HepG2 (cell line): Measurements from ENCODE around the gene PDK2. TPM values are rescaled to one million over a fixed set of nuclear protein-coding genes. Genes with fewer than 3 reads are reported as not detected.

Source experiments
- AGO2 ChIP-seq: fragments of 200-400 bp; formaldehyde crosslinking; optimal IDR thresholded peaks from 2 replicates; pipeline ENCODE3; 2017; ENCODE audit warnings: mild to moderate bottlenecking, low read depth, low read length, moderate library complexity
- ARNTL ChIP-seq: sonication (generic); formaldehyde crosslinking; IDR thresholded peaks from 2 replicates; pipeline ENCODE4 v1.4.0; 2020; ENCODE audit warnings: mild to moderate bottlenecking, missing genetic modification reagents
- CCDC6 ChIP-seq: sonication (generic); formaldehyde crosslinking; IDR thresholded peaks from 2 replicates; pipeline ENCODE4 v1.8.1; 2022; ENCODE audit warnings: mild to moderate bottlenecking, missing genetic modification reagents, moderate library complexity
- DPF2 ChIP-seq: sonication (generic); formaldehyde crosslinking; IDR thresholded peaks from 2 replicates; pipeline ENCODE4 v1.4.0; 2020; ENCODE audit warnings: mild to moderate bottlenecking, low read depth, missing genetic modification reagents, borderline replicate concordance
- FOSL1 ChIP-seq: sonication (generic); formaldehyde crosslinking; IDR thresholded peaks from 2 replicates; pipeline ENCODE4 v1.9.0; 2021; ENCODE audit warnings: missing genetic modification reagents, borderline replicate concordance
- GZF1 ChIP-seq: sonication (generic); formaldehyde crosslinking; IDR thresholded peaks from 2 replicates; pipeline ENCODE4 v1.5.1; 2020; ENCODE audit warnings: mild to moderate bottlenecking, missing genetic modification reagents
- HDAC2 ChIP-seq: sonication (generic); formaldehyde crosslinking; IDR thresholded peaks from 2 replicates; pipeline ENCODE4 v1.4.0; 2020; ENCODE audit warnings: missing genetic modification reagents
- PPARG ChIP-seq: conservative IDR thresholded peaks from 2 replicates; pipeline ENCODE4 v1.6.1; 2016; ENCODE audit warnings: missing biosample characterization, missing genetic modification reagents
- SOX5 ChIP-seq: IDR thresholded peaks from 2 replicates; pipeline ENCODE4 v1.6.1; 2016; ENCODE audit warnings: borderline replicate concordance
- SP1 ChIP-seq, 2 experiments: fragments of 450-650 bp in 1 of 2; sonication (generic) in 1 of 2; formaldehyde crosslinking in 1 of 2; IDR thresholded peaks; 2 replicates each; pipeline versions ENCODE4 v1.4.0 to v1.6.1; 2016 to 2020; ENCODE audit warnings: missing genetic modification reagents in 1 of 2
- SSRP1 ChIP-seq: IDR thresholded peaks from 2 replicates; pipeline ENCODE4 v1.6.1; 2016; ENCODE audit warnings: control low read depth
- TEAD3 ChIP-seq: optimal IDR thresholded peaks from 2 replicates; pipeline ENCODE3; 2016; ENCODE audit warnings: borderline replicate concordance
- YEATS2 ChIP-seq: sonication (generic); formaldehyde crosslinking; IDR thresholded peaks from 2 replicates; pipeline ENCODE4 v1.4.0; 2020; ENCODE audit warnings: missing genetic modification reagents, borderline replicate concordance
- ZFP1 ChIP-seq: IDR thresholded peaks from 2 replicates; pipeline ENCODE4 v1.6.1; 2016
- ZFX ChIP-seq: sonication (generic); formaldehyde crosslinking; IDR thresholded peaks from 2 replicates; pipeline ENCODE4 v1.4.0; 2020; ENCODE audit warnings: mild to moderate bottlenecking, low read depth, missing genetic modification reagents, moderate library complexity
- ZNF318 ChIP-seq: sonication (generic); formaldehyde crosslinking; IDR thresholded peaks from 2 replicates; pipeline ENCODE4 v1.4.0; 2020; ENCODE audit warnings: mild to moderate bottlenecking, missing genetic modification reagents
- ZNF331 ChIP-seq: sonication (generic); formaldehyde crosslinking; IDR thresholded peaks from 2 replicates; pipeline ENCODE4 v1.4.0; 2020; ENCODE audit warnings: missing genetic modification reagents
- ZNF451 ChIP-seq: sonication (generic); formaldehyde crosslinking; IDR thresholded peaks from 2 replicates; pipeline ENCODE4 v1.5.0; 2020; ENCODE audit warnings: mild to moderate bottlenecking, missing genetic modification reagents
- ZNF468 ChIP-seq: sonication (generic); formaldehyde crosslinking; IDR thresholded peaks from 2 replicates; pipeline ENCODE4 v1.8.0; 2022; ENCODE audit warnings: mild to moderate bottlenecking, moderate library complexity, missing genetic modification reagents
- polyA plus RNA-seq, 8 experiments: library from polyadenylated mRNA; depleted of rRNA in 3 of 8; stranded (reverse) in 7 of 8; unstranded in 1 of 8; fragments of >200 nt; fragmentation: Illumina TruSeq in 4 of 8; extraction: Trizol in 4 of 8; gene quantifications; 2 replicates each; pipeline versions ENCODE4 v1.2.1 to v1.2.3, GENCODE V29; 2011 to 2016; ENCODE audit warnings: low read depth in 4 of 8, missing spikeins in 1 of 8, mixed read lengths in 1 of 8; ENCODE audit not compliant: insufficient read depth in 1 of 8
- total RNA-seq, 5 experiments: library from RNA; depleted of rRNA; stranded (reverse); fragments of >200 nt; fragmentation: Illumina TruSeq; extraction: Trizol; gene quantifications; 2 replicates each; pipeline ENCODE4 v1.2.3, GENCODE V29; 2016; ENCODE audit warnings: low read depth in 1 of 5
- TF ChIP-seq, protein P1 (sequence below): sonication (generic); formaldehyde crosslinking; IDR thresholded peaks from 2 replicates; pipeline ENCODE4 v1.4.0; 2020; ENCODE audit warnings: mild to moderate bottlenecking, missing genetic modification reagents
- TF ChIP-seq, protein P2 (sequence below): sonication (generic); formaldehyde crosslinking; IDR thresholded peaks from 2 replicates; pipeline ENCODE4 v1.9.0; 2022; ENCODE audit warnings: missing genetic modification reagents, mild to moderate bottlenecking, borderline replicate concordance

The PDK2 gene
- total and polyA plus RNA-seq, 2 of the 13 experiments (the other 11 are each of a cell fraction or from before 2014, with no cell fraction given) = 18.5 to 59.7 TPM

GRCh38 chr17:50102164-50102991, 7.2 kb downstream of the PDK2 start (continued):
- no peak for TF ChIP-seq CCDC6 (CRISPR knock-in tag)
- peak; percentile 94 for TF ChIP-seq ARNTL
- TF ChIP-seq ZNF318 (CRISPR knock-in tag) = no peak
- TF ChIP-seq ZNF451 (CRISPR knock-in tag) = peak; percentile 72; the same call in 1 of the 2 replicates
- TF ChIP-seq, protein P1, sequence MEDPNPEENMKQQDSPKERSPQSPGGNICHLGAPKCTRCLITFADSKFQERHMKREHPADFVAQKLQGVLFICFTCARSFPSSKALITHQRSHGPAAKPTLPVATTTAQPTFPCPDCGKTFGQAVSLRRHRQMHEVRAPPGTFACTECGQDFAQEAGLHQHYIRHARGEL (CRISPR knock-in tag) = 0 out of 2 replicates have a peak, but pooled peaks have one; percentile 46
- TF ChIP-seq TEAD3 (CRISPR knock-in tag) = peak; percentile 84
- TF ChIP-seq SP1 (IDR thresholded peaks at IDR 0.05) = no peak
- TF ChIP-seq SP1 (CRISPR knock-in tag; IDR thresholded peaks at IDR 0.05) = no peak
- no peak for TF ChIP-seq SSRP1 (CRISPR knock-in tag)
- TF ChIP-seq ZFX (CRISPR knock-in tag) = peak; percentile 85
- 0 out of 2 replicates have a peak, but pooled peaks have one; percentile 21 for TF ChIP-seq YEATS2 (CRISPR knock-in tag)
- peak; percentile 43 for TF ChIP-seq AGO2
- TF ChIP-seq SOX5 = 0 out of 2 replicates have a peak, but pooled peaks have one; percentile 24
- TF ChIP-seq HDAC2 (CRISPR knock-in tag) = peak; percentile 53; the same call in 1 of the 2 replicates
- no peak for TF ChIP-seq ZFP1 (CRISPR knock-in tag)
- peak; percentile 99 for TF ChIP-seq PPARG
- no peak for TF ChIP-seq ZNF468 (CRISPR knock-in tag)
- TF ChIP-seq, protein P2, sequence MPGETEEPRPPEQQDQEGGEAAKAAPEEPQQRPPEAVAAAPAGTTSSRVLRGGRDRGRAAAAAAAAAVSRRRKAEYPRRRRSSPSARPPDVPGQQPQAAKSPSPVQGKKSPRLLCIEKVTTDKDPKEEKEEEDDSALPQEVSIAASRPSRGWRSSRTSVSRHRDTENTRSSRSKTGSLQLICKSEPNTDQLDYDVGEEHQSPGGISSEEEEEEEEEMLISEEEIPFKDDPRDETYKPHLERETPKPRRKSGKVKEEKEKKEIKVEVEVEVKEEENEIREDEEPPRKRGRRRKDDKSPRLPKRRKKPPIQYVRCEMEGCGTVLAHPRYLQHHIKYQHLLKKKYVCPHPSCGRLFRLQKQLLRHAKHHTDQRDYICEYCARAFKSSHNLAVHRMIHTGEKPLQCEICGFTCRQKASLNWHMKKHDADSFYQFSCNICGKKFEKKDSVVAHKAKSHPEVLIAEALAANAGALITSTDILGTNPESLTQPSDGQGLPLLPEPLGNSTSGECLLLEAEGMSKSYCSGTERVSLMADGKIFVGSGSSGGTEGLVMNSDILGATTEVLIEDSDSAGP (CRISPR knock-in tag) = peak; percentile 73
- peak; percentile 56 for TF ChIP-seq ZNF331 (CRISPR knock-in tag)
- TF ChIP-seq GZF1 (CRISPR knock-in tag) = no peak
- TF ChIP-seq DPF2 (CRISPR knock-in tag) = peak; percentile 72
- TF ChIP-seq FOSL1 (CRISPR knock-in tag) = no peak
